ENCODE data around the gene MB. TPM values are rescaled to one million over a fixed set of nuclear protein-coding genes. Genes with fewer than 3 reads are reported as not detected.

Gene MB
- polyA plus RNA-seq, 1 donor from 2014 or later: 0.51 TPM

DNA sequence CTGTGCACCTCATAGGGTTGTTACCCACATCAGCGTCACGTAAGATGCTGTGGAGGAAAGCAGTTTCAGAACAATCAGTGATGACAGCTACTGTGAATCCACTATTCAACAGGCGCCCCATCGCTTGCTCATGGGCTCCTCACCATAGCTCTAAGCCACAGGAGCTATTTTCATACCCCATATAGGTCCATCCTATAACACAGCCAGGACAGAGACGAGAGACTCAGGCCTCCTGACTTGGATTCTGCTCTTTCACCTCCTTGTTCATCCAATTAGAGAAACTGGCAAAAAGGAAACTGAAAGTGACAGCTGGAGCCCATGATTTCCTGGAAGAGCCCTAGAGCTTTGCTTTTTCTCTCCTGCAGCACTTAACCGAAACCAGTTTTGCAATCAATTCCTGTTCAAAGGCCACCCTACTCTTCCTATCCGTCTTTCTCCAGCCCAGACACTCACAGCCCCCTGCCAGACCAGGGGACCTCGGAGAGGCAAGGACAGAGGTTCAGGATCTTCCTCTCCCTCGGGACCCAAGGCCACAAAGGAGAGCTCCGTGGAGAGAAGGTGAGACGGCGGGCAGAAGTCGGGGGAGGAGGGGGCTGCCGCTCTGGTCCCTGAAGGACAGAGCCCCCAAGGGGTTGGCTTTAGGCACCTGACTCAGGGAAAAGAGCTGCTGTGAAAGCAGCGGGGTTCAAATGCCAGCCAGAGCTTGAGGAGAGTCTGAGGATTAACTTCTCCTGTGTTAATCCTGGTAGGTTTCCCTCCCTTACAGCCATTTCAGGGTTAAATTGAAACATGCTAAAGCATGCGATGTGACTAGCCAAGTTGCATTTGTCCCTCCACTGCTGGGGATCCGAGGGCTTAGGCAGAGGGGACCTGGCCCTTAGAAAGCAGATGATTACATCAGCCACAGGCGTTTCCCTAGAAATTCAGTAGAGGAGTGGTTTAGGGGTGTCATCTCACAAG lies 31.2 kb upstream of the MB start, which contains the start of gene APOL6:
Gene APOL6, plus strand, starts transcription at position 381 of the 960 bp plus-strand sequence. CDS start 7,980 bp downstream, outside the sequence.
- H3K9ac ChIP-seq (ENCODE audit: low read length): no peak within 1 kb of the TSS
- H3K9me2 ChIP-seq (ENCODE audit: insufficient read depth, low read length): no peaks in the 10 kb centered on the region
- H3F3A ChIP-seq (ENCODE audit: insufficient read depth, low read length, poor library complexity, severe bottlenecking): no peaks in the 10 kb centered on the region
- TF ChIP-seq, protein P1, sequence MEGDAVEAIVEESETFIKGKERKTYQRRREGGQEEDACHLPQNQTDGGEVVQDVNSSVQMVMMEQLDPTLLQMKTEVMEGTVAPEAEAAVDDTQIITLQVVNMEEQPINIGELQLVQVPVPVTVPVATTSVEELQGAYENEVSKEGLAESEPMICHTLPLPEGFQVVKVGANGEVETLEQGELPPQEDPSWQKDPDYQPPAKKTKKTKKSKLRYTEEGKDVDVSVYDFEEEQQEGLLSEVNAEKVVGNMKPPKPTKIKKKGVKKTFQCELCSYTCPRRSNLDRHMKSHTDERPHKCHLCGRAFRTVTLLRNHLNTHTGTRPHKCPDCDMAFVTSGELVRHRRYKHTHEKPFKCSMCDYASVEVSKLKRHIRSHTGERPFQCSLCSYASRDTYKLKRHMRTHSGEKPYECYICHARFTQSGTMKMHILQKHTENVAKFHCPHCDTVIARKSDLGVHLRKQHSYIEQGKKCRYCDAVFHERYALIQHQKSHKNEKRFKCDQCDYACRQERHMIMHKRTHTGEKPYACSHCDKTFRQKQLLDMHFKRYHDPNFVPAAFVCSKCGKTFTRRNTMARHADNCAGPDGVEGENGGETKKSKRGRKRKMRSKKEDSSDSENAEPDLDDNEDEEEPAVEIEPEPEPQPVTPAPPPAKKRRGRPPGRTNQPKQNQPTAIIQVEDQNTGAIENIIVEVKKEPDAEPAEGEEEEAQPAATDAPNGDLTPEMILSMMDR (IDR thresholded peaks at IDR 0.05; ENCODE audit: poor library complexity, severe bottlenecking): no peak
- no peak for TF ChIP-seq TAF1 (IDR thresholded peaks at IDR 0.05; ENCODE audit: low read depth)
- TF ChIP-seq MXI1 (conservative IDR thresholded peaks at IDR 0.05; ENCODE audit: poor library complexity, severe bottlenecking): no peak
- TF ChIP-seq EP300 (conservative IDR thresholded peaks at IDR 0.05; ENCODE audit: poor library complexity, severe bottlenecking): no peak
- no peak for TF ChIP-seq SMC3 (conservative IDR thresholded peaks at IDR 0.05; ENCODE audit: poor library complexity)
- TF ChIP-seq POLR2AphosphoS5 (IDR thresholded peaks at IDR 0.05): no peak
- TF ChIP-seq EZH2 (IDR thresholded peaks at IDR 0.05; ENCODE audit: borderline replicate concordance, insufficient read depth, low read length, poor library complexity, severe bottlenecking): no peak
- TF ChIP-seq, protein P2, sequence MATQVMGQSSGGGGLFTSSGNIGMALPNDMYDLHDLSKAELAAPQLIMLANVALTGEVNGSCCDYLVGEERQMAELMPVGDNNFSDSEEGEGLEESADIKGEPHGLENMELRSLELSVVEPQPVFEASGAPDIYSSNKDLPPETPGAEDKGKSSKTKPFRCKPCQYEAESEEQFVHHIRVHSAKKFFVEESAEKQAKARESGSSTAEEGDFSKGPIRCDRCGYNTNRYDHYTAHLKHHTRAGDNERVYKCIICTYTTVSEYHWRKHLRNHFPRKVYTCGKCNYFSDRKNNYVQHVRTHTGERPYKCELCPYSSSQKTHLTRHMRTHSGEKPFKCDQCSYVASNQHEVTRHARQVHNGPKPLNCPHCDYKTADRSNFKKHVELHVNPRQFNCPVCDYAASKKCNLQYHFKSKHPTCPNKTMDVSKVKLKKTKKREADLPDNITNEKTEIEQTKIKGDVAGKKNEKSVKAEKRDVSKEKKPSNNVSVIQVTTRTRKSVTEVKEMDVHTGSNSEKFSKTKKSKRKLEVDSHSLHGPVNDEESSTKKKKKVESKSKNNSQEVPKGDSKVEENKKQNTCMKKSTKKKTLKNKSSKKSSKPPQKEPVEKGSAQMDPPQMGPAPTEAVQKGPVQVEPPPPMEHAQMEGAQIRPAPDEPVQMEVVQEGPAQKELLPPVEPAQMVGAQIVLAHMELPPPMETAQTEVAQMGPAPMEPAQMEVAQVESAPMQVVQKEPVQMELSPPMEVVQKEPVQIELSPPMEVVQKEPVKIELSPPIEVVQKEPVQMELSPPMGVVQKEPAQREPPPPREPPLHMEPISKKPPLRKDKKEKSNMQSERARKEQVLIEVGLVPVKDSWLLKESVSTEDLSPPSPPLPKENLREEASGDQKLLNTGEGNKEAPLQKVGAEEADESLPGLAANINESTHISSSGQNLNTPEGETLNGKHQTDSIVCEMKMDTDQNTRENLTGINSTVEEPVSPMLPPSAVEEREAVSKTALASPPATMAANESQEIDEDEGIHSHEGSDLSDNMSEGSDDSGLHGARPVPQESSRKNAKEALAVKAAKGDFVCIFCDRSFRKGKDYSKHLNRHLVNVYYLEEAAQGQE (IDR thresholded peaks at IDR 0.05; ENCODE audit: borderline replicate concordance): no peak
- no peak for TF ChIP-seq RAD21 (conservative IDR thresholded peaks at IDR 0.05)
- no peaks in the 10 kb centered on the region for H3K36me3 ChIP-seq (ENCODE audit: insufficient read depth, low read length)
- no peaks in the 10 kb centered on the region for H4K20me1 ChIP-seq (ENCODE audit: insufficient read depth)
- H3K27ac ChIP-seq (ENCODE audit: low read length): no peak within 1 kb of the TSS
- H3K4me3 ChIP-seq (ENCODE audit: low read length): no peak within 1 kb of the TSS
- no peaks in the 10 kb centered on the region for H3K79me2 ChIP-seq (replicated peaks; ENCODE audit: insufficient read depth, low read length)
- no peaks in the 10 kb centered on the region for H3K9me3 ChIP-seq (ENCODE audit: low read length)
- H3K27me3 ChIP-seq (ENCODE audit: insufficient read depth, low read depth, low read length): no peaks in the 10 kb centered on the region
- no peak within 1 kb of the TSS for H2AFZ ChIP-seq (ENCODE audit: low read depth, low read length)
- H3K4me2 ChIP-seq (ENCODE audit: low read length): no peak within 1 kb of the TSS

DNA sequence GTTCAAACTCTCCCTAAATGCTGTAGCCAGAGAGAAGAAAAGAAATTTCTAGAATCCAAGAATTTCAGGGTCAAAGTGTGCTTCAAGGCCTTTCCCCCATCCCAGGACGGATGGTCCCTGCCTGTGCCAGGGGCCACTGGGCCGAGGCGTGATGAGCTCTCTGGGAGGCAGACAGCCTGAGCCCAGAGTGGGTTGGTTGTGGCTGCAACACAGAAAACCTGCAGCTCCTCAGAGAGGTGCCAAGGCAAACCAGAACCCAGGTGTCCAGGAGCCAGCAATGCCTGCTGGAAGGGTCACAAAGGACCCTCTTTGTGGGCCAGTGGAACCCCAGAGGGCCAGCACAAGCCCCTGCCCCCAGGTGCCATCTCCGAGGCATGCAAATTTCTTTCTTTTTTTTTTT lies 28.5 kb upstream of the MB start:
- H3K4me3 ChIP-seq (ENCODE audit: low read length): no peak overlapping the region
- H3K27ac ChIP-seq (ENCODE audit: low read length): no peak overlapping the region
- H3K27me3 ChIP-seq (ENCODE audit: insufficient read depth, low read depth, low read length): no peaks in the 10 kb centered on the region
- H3K9me2 ChIP-seq (ENCODE audit: insufficient read depth, low read length): no peaks in the 10 kb centered on the region
- TF ChIP-seq, protein P1 (IDR thresholded peaks at IDR 0.05; ENCODE audit: poor library complexity, severe bottlenecking): no peak
- TF ChIP-seq EZH2 (IDR thresholded peaks at IDR 0.05; ENCODE audit: borderline replicate concordance, insufficient read depth, low read length, poor library complexity, severe bottlenecking): no peak
- TF ChIP-seq, protein P2 (IDR thresholded peaks at IDR 0.05; ENCODE audit: borderline replicate concordance): no peak
- no peak for TF ChIP-seq POLR2AphosphoS5 (IDR thresholded peaks at IDR 0.05)
- no peak for TF ChIP-seq RAD21 (conservative IDR thresholded peaks at IDR 0.05)
- no peak overlapping the region for H2AFZ ChIP-seq (ENCODE audit: low read depth, low read length)
- no peaks in the 10 kb centered on the region for H3F3A ChIP-seq (ENCODE audit: insufficient read depth, low read length, poor library complexity, severe bottlenecking)
- no peaks in the 10 kb centered on the region for H3K79me2 ChIP-seq (replicated peaks; ENCODE audit: insufficient read depth, low read length)
- H3K9ac ChIP-seq (ENCODE audit: low read length): no peak overlapping the region
- H4K20me1 ChIP-seq (ENCODE audit: insufficient read depth): no peaks in the 10 kb centered on the region
- H3K36me3 ChIP-seq (ENCODE audit: insufficient read depth, low read length): no peaks in the 10 kb centered on the region
- H3K4me2 ChIP-seq (ENCODE audit: low read length): no peak overlapping the region
- no peaks in the 10 kb centered on the region for H3K9me3 ChIP-seq (ENCODE audit: low read length)

Measured in neural cell (in vitro differentiated cells).